ENCODE data around the gene SH2D6. TPM values are rescaled to one million over a fixed set of nuclear protein-coding genes. Genes with fewer than 3 reads are reported as not detected.
"Not testable (repeated sequence)": the region's sequence is repeated elsewhere in the genome, so short reads cannot be mapped to it uniquely, and the experiment has no call there.

SH2D6 gene
- total RNA-seq, 2 experiments from 2014 or later, result 0.10 to 0.77 TPM

DNA sequence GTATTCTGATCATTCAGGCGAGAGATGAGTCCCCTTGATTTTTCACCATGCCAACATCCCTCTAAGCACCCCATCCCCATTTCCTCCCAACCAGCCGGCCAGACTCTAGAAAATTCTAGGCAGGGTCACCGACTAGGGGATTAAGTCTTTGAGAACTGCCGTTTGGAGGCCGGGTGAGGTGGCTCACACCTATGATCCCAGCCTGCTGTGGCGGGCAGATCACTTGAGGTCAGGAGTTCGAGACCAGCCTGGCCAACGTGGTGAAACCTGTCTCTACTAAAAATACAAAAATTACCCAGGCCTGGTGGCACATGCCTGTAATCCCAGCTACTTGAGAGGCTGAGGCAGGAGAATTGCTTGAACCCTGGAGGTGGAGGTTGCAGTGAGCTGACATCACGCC lies 21.1 kb downstream of the SH2D6 start:
- peaks cover 49% of the 10 kb centered on the region for H3K4me1 Mint-ChIP-seq
- ChIA-PET CTCF (interaction anchor here (1.1 kb wide), 2 partner anchors 29 to 112 kb away, joined by 3 to 4 read pairs; no protein-coding TSS in a partner anchor), POLR2A (interaction anchor here (0.6 kb wide), 1 partner anchor 587 kb away, joined by 3 read pairs; no protein-coding TSS in a partner anchor)
- not testable (repeated sequence) for DNase-seq; H3K36me3 Mint-ChIP-seq (ENCODE audit: low read depth); H3K27me3 Mint-ChIP-seq; H3K9me3 Mint-ChIP-seq
- peak overlapping the region; percentile 95 for H3K27ac Mint-ChIP-seq
- peak overlapping the region; percentile 54 for H3K4me3 Mint-ChIP-seq

DNA sequence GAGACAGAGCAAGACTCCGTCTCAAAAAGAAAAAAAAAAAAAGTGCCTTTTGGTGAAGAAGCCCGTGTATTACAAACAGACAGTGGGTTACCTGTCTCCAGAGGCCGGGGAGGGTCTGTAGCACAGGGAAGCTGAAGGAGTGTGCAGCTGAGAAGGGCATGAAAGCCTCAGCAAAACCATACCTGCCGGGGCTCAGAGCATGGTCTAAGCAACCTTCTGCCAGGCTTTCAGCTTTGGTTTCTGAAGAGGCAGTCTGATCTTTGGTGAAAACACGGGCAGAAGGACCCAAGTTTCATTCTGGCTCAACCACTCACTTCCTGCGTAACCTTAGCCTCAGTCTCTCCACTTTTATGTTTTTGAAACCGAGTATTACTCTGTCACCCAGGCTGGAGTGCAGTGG lies 21.5 kb downstream of the SH2D6 start:
- DNase-seq, result peak; percentile 41
- peaks cover 49% of the 10 kb centered on the region for H3K4me1 Mint-ChIP-seq
- ChIA-PET CTCF (interaction anchor here (1.1 kb wide), 2 partner anchors 28 to 112 kb away, joined by 3 to 4 read pairs; no protein-coding TSS in a partner anchor), POLR2A (interaction anchor here (0.6 kb wide), 1 partner anchor 586 kb away, joined by 3 read pairs; no protein-coding TSS in a partner anchor)
- H3K36me3 Mint-ChIP-seq (ENCODE audit: low read depth), result no peaks in the 10 kb centered on the region
- H3K27me3 Mint-ChIP-seq, result no peaks in the 10 kb centered on the region
- no peaks in the 10 kb centered on the region for H3K9me3 Mint-ChIP-seq
- peak overlapping the region; percentile 95 for H3K27ac Mint-ChIP-seq
- H3K4me3 Mint-ChIP-seq, result peak overlapping the region; percentile 54

DNA sequence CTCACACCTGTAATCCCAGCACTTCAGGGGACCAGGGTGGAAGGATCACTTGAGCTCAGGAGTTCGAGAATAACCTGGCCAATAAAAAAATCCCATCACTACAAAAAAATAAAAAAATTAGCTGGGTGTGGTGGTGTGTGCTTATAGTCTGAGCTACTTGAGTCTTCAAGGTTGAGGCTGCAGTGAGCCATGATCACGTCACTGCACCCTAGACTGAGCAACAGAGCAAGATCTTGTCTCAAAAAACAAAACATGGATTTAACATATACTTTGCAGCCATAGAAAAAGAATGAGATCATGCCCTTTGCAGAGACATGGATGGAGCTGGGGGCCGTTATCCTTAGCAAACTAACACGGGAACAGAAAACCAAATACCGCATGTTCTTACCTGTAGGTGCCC lies 22.2 kb downstream of the SH2D6 start:
- no peak overlapping the region for H3K4me3 Mint-ChIP-seq
- H3K4me1 Mint-ChIP-seq, result peaks cover 49% of the 10 kb centered on the region
- no peak for DNase-seq
- H3K27ac Mint-ChIP-seq, result no peak overlapping the region
- ChIA-PET CTCF (interaction anchor here (1.1 kb wide), 1 partner anchor 28 kb away, joined by 3 read pairs; no protein-coding TSS in a partner anchor), POLR2A (no interaction called here)
- H3K36me3 Mint-ChIP-seq (ENCODE audit: low read depth), result no peaks in the 10 kb centered on the region
- H3K27me3 Mint-ChIP-seq, result no peaks in the 10 kb centered on the region
- no peaks in the 10 kb centered on the region for H3K9me3 Mint-ChIP-seq

DNA sequence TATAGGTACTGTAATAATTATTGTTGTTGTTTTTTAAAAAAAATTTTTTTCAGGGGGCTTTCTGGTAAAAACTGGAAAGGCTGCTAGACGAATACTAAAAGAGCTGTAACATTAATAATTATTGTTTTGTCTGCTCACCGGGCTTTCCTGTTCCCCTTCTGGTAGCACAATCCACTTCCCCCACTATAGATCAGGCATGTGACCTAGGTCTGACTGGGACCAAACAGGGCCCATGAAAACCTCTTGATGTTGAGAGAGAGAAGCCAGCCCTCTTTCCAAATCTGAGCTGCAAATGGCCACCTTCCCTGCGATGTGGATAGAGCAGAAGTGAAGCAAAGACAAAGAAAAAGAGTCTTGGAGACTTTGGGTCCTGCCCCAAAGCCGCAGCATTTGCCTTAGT lies 23.4 kb downstream of the SH2D6 start:
- Mint-ChIP-seq H3K27ac (no peak overlapping the region), H3K4me3 (no peak overlapping the region), H3K9me3 (no peaks in the 10 kb centered on the region), H3K36me3 (ENCODE audit: low read depth) (no peaks in the 10 kb centered on the region), H3K27me3 (no peaks in the 10 kb centered on the region), H3K4me1 (peaks cover 39% of the 10 kb centered on the region)
- ChIA-PET CTCF (interaction anchor here (1.4 kb wide), 1 partner anchor 14 kb away, joined by 5 read pairs; no protein-coding TSS in a partner anchor), POLR2A (interaction anchor here (0.7 kb wide), 1 partner anchor 70 kb away, joined by 4 read pairs; no protein-coding TSS in a partner anchor)
- DNase-seq, result no peak

DNA sequence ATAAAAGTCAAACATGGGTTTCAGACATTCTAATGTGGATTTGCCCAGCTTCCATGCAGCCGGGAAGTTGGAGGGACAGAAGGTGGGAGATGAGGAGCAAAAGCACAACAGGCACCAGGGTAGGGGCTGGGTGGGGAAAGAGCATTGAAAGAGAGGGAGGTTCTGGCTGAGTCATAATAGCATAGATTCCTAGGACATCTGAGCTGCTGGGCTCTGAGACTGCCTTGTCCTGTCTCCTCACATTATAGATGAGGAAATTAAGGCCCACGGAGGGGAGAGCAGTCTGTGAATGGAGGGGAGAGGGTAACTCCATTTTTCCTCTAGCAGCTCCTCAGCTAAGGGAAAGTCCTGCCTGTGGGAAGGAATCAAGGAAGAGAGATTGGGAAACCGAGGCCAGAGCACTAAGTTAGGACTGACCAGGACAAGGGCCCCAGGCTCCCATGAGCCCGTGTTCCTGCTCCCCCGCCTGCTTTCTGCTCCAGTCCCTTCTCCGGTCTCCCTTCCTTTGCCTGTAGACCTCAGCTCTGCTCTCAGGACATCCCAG lies 26.2 kb downstream of the SH2D6 start:
- CTCF ChIA-PET, result interaction anchor here (1.0 to 2.7 kb wide), 2 partner anchors 12 to 94 kb away, joined by 3 to 10 read pairs; partner anchors contain the start of gene MAT2A
- POLR2A ChIA-PET, result no interaction called here
- no peaks in the 10 kb centered on the region for H3K36me3 Mint-ChIP-seq (ENCODE audit: low read depth)
- peaks cover 22% of the 10 kb centered on the region for H3K4me1 Mint-ChIP-seq
- H3K27me3 Mint-ChIP-seq, result no peaks in the 10 kb centered on the region
- H3K9me3 Mint-ChIP-seq, result no peaks in the 10 kb centered on the region
- no peak for DNase-seq
- H3K4me3 Mint-ChIP-seq, result no peak overlapping the region
- H3K27ac Mint-ChIP-seq, result no peak overlapping the region

DNA sequence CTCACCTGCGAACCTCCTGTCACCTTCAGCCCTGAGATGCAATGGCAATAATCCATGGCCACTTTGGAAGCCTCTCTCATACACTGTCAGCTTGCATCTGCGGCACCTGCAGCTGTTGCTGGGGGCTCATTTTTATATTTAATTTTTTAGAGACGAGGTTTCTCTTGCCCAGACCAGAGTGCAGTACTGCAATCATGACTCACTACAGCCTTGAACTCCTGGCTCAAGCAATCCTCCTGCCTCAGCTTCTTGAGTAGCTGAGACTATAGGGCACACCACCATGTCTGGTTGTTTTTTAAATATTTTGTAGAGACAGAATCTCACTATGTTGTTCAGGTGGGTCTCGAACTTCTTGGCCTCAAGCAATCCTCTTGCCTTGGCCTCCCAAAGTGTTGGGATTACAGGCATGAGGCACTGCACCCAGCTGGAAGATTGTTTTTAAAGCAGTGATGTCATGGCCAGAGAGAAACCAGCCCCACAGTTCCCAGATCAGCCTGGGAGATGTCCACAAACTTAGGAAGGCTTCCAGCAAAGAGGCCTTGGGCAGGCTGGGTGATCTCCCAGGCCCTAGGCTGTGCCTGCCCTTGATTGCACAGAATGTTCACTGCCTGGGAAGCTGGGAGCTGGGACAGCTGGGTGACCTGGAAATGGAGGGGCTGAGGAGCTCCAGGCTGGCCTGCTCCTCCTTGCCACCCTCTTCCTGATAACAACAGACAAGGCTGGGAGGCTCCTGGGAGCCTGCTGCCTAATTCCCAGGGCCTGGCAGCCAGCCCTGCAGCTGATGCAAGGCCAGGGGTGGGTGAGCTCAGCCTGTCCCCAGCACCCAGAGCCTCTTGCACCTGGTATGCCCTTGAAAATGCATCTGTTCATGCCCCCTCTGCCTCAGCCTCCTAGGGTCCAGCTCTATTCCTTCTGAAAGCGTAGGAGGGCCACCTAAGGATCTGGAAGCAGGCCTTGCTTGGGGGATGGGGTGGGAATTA lies 27.1 kb downstream of the SH2D6 start:
- H3K4me3 Mint-ChIP-seq, result no peak overlapping the region
- no peak overlapping the region for H3K27ac Mint-ChIP-seq
- peaks cover 14% of the 10 kb centered on the region for H3K4me1 Mint-ChIP-seq
- ChIA-PET POLR2A (no interaction called here), CTCF (interaction anchor here (0.9 to 2.7 kb wide), 4 partner anchors 8 to 79 kb away, joined by 3 to 10 read pairs (median 4); no protein-coding TSS in a partner anchor)
- no peaks in the 10 kb centered on the region for H3K27me3 Mint-ChIP-seq
- no peaks in the 10 kb centered on the region for H3K36me3 Mint-ChIP-seq (ENCODE audit: low read depth)
- H3K9me3 Mint-ChIP-seq, result no peaks in the 10 kb centered on the region
- DNase-seq, result no peak

DNA sequence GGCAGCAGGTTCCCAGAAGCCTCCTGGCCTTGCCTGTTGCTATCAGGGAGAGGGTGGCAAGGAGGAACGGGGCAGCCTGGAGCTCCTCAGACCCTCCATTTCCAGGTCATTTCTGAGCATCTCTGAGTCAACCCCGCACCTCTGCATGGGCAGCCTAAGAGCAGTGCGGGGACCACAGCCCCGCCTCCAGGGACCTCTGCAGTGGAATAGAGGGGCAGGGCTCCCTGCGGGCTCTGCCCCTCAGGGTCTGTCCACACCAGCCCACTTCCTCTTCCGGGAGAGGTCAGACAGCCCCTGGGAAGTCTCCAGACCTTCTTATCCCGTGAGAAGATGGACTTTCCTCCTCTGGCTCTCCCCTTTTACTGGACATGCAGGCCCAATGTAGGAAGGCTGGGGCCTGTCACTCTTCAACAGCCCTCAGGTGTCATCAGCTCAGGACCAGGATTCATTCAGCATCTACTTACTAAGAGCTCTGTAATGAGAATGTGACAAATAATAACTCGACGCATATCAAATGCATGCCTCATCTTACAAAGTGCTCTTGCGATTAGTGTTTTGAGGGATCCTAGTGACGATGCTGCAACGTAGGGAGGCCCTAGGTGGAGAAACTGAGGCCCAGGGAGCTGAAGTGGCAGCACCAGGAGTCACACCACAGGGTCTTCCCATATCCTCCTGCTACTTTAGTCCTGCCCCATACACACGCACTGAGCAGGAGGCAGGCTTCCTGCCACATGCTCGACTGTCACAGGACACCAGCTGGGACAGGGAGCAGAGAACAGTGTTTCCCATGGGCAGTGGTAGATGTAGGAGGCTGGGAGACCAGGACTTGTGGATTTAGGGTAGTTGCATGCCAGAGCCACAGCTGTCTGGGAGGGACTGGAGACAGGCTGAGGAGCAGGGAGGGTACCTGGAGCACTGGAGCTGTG lies 28.0 kb downstream of the SH2D6 start:
- Mint-ChIP-seq H3K27me3 (no peaks in the 10 kb centered on the region), H3K9me3 (no peaks in the 10 kb centered on the region), H3K4me3 (no peak overlapping the region), H3K27ac (no peak overlapping the region), H3K4me1 (peaks cover 8% of the 10 kb centered on the region), H3K36me3 (ENCODE audit: low read depth) (no peaks in the 10 kb centered on the region)
- DNase-seq, result no peak
- CTCF ChIA-PET, result interaction anchor here (0.9 to 2.7 kb wide), 6 partner anchors 9 to 78 kb away, joined by 3 to 10 read pairs (median 4); no protein-coding TSS in a partner anchor
- POLR2A ChIA-PET, result no interaction called here

DNA sequence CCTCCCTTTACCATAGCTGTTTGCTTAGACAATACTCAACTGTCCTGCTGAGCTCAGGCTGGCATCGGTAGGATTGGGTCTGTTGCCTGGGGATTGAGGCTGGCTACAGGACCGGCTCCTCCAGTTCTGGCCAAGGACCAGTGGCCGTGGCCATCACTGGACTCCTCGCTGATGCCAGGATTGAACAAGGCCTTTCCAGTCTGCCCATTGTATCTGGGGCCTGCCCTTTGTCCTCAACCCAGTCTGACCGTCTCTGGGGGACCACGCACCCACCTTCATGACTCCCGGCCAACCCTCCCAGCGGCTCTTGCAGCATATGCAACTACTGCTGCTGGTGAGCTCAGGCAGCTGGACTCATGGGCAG lies 28.7 kb downstream of the SH2D6 start:
- no peaks in the 10 kb centered on the region for H3K9me3 Mint-ChIP-seq
- H3K4me3 Mint-ChIP-seq, result no peak overlapping the region
- H3K4me1 Mint-ChIP-seq, result peaks cover 7% of the 10 kb centered on the region
- POLR2A ChIA-PET, result no interaction called here
- no peaks in the 10 kb centered on the region for H3K36me3 Mint-ChIP-seq (ENCODE audit: low read depth)
- DNase-seq, result no peak
- no peak overlapping the region for H3K27ac Mint-ChIP-seq
- H3K27me3 Mint-ChIP-seq, result no peaks in the 10 kb centered on the region
- CTCF ChIA-PET, result interaction anchor here (1.3 to 2.7 kb wide), 3 partner anchors 10 to 28 kb away, joined by 3 to 10 read pairs (median 6); no protein-coding TSS in a partner anchor

DNA sequence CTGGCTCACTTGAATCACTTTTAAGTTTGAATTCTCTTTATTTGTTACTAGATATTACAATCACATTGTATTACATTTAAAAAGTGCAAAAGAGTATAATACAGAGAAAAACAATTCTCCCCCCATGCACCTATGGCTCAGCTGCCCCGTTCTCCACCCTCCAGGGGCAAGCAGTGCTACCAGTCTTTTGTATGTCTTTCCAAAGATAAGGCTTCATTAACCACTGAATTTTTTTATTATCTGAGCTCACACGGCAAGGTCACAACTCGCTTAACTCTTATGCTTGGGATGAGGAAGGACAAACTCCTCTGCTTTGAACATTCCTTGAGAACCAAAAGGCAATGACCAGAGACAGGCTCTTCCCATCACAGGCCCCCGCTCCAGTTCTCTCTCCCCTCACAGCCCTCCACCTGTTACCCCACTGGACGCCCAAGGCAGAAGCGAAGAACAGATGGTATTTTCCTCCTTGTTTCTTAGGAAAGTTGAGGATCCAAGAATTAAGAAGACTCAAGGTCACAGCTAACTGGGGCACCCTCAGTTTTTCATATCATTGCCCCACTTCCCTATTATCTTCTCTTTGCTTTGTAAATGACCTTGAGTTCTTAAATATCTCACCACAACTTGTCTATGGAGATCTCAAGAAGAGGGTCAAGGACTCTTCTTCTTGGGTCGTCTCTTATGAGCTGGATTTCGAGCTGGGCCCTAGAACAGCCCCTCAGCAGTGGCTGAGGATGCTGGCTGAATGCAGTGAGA lies 30.1 kb downstream of the SH2D6 start:
- no peaks in the 10 kb centered on the region for H3K9me3 Mint-ChIP-seq
- POLR2A ChIA-PET, result no interaction called here
- H3K4me1 Mint-ChIP-seq, result peaks cover 7% of the 10 kb centered on the region
- no peaks in the 10 kb centered on the region for H3K27me3 Mint-ChIP-seq
- no peak overlapping the region for H3K4me3 Mint-ChIP-seq
- H3K36me3 Mint-ChIP-seq (ENCODE audit: low read depth), result no peaks in the 10 kb centered on the region
- DNase-seq, result no peak
- no peak overlapping the region for H3K27ac Mint-ChIP-seq
- CTCF ChIA-PET, result interaction anchor here (1.0 kb wide), 2 partner anchors 24 to 90 kb away, joined by 3 read pairs; partner anchors contain the start of gene MAT2A

DNA sequence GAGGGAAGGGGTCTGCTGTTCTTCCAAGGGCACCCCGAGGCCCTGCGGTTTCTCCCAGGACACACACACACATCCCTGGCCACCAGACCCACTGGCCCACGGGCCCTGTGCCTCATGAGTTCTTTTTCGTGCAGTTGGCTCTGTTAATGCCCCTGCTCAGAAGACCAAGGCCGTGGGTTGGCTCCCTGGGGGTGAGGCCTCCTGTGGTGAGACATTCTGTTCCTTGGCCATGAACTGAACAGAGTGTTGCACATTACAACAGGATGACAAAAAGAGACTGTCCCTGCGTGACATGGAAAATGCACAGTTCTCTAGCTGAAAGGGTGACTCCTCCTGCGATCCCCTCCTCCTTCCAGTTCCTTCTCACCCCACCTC lies 30.7 kb downstream of the SH2D6 start:
- ChIA-PET CTCF (interaction anchor here (1.0 kb wide), 2 partner anchors 23 to 90 kb away, joined by 3 read pairs; partner anchors contain the start of gene MAT2A), POLR2A (no interaction called here)
- H3K4me3 Mint-ChIP-seq, result no peak overlapping the region
- peaks cover 7% of the 10 kb centered on the region for H3K4me1 Mint-ChIP-seq
- no peaks in the 10 kb centered on the region for H3K9me3 Mint-ChIP-seq
- DNase-seq, result no peak
- no peak overlapping the region for H3K27ac Mint-ChIP-seq
- no peaks in the 10 kb centered on the region for H3K27me3 Mint-ChIP-seq
- no peaks in the 10 kb centered on the region for H3K36me3 Mint-ChIP-seq (ENCODE audit: low read depth)

DNA sequence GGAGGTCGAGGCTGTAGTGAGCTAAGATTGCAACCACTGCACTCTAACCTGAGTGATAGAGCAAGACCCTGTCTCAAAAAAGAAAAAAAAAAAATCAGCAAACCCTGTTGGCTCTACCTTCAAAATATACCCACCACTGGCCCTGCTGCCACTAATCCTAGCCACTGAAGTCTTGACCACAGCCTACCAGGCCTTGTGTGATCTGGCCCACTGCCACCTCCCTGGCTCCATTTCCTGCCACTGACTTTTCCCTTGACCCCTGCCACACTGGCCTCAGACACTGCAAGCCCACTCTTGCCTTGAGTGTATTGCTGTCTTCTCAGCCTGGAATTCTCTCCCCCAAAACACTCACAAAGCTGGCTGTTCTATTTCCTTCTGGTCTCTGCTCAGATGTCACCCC lies 33.7 kb downstream of the SH2D6 start:
- no peak for DNase-seq
- ChIA-PET CTCF (interaction anchor here (0.6 kb wide), 1 partner anchor 473 kb away, joined by 4 read pairs; no protein-coding TSS in a partner anchor), POLR2A (no interaction called here)
- H3K36me3 Mint-ChIP-seq (ENCODE audit: low read depth), result no peaks in the 10 kb centered on the region
- no peaks in the 10 kb centered on the region for H3K9me3 Mint-ChIP-seq
- H3K27ac Mint-ChIP-seq, result no peak overlapping the region
- H3K27me3 Mint-ChIP-seq, result no peaks in the 10 kb centered on the region
- H3K4me1 Mint-ChIP-seq, result peaks cover 7% of the 10 kb centered on the region
- H3K4me3 Mint-ChIP-seq, result no peak overlapping the region

DNA sequence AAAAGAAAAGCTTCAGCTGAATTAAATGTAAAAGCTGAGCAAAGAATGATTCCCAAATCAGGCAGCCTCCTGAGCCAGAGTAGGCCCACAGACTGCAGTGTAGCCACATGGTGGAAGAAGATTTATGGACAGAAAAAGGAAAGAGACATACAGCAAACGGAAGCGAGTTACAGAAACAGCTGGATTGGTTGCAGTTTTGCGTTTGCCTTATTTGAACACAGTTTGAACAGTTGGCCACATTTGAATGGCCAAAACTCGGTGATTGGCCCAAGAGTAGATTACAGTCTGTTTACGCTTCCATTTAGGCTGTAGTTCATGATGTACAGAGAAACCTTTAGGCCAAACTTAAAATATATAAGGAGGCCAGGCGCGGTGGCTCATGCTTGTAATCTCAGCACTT lies 35.1 kb downstream of the SH2D6 start:
- no peak overlapping the region for H3K27ac Mint-ChIP-seq
- no peaks in the 10 kb centered on the region for H3K4me1 Mint-ChIP-seq
- POLR2A ChIA-PET, result no interaction called here
- no peaks in the 10 kb centered on the region for H3K9me3 Mint-ChIP-seq
- CTCF ChIA-PET, result no interaction called here
- H3K27me3 Mint-ChIP-seq, result no peaks in the 10 kb centered on the region
- H3K36me3 Mint-ChIP-seq (ENCODE audit: low read depth), result no peaks in the 10 kb centered on the region
- H3K4me3 Mint-ChIP-seq, result no peak overlapping the region
- DNase-seq, result no peak
